GM20431 (cell line): ENCODE measurements around the gene SYP.
"Not testable (repeated sequence)": the region's sequence is repeated elsewhere in the genome, so short reads cannot be mapped to it uniquely, and the experiment has no call there.

Source experiments
- in situ Hi-C: fragments of 300-500 bp; cut with MseI, MboI; formaldehyde crosslinking; loops from one replicate; pipeline ENCODE4 v1.15.0; 2020; ENCODE audit warnings: low sequenced_read_pairs; ENCODE audit not compliant: unreplicated experiment

Gene SYP

DNA sequence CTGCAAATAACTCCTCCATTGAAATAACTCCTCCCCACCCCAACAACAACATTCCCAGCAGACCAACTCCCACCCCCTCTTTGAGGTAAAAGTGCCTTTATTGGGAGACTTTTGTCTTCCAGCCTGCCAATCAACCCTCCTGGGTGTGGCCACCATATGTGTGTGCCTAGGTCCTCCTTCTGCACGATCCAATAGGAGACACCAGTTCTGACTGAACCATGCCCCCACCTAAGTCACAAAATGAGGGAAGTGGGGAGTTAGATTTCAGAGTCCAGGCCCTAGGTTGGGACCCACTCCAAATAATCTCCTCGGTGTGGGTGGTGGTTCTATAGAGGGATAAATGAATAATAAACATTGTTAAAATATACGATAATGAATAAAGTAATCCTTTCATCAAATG, 25.3 kb downstream of the SYP start:
- in situ Hi-C loops, result no loop called here

DNA sequence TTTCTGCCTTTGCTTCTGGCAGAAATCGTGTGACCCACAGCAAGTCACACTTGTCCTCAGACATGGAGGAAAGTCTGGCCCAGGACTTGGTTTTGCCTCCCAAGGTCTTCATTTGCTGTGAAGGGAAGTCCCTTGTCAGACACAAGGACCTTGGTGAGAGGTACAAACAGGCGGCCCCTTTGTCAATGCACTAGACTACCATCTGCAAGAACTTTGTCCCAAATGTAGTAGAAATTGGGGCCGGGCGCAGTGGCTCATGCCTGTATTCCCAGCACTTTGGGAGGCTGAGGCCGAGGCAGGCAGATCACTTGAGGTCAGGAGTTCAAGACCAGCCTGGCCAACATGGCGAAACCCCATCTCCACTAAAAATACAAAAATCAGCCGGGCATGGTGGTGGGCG, 26.4 kb downstream of the SYP start:
- in situ Hi-C loops, result not testable (repeated sequence)

DNA sequence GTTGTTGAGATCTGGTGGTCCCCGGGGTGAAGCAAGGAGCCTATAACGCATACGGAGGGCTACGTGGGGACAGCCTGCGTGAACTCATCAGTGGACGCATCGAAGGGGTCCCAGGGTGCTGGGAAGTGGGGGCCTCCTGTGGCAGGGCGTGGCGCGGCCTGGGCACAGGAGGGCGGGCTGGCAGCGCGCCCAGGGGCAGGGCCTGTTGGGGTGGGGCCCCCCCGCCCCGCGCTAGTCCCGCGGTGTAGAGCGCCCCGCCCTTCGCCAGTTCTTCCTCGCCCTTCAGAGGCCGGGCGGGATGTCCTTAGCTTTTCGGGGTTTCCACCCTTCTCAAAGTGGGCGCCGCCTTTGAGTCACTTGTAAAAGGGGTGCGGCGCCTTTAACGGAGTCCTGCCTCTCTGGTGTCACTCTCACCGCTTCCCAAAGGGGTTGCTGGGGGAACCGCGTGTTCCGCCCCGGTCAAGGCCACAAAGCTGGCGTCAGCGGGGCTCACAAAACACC, 27.7 kb downstream of the SYP start:
- in situ Hi-C loops, result no loop called here

DNA sequence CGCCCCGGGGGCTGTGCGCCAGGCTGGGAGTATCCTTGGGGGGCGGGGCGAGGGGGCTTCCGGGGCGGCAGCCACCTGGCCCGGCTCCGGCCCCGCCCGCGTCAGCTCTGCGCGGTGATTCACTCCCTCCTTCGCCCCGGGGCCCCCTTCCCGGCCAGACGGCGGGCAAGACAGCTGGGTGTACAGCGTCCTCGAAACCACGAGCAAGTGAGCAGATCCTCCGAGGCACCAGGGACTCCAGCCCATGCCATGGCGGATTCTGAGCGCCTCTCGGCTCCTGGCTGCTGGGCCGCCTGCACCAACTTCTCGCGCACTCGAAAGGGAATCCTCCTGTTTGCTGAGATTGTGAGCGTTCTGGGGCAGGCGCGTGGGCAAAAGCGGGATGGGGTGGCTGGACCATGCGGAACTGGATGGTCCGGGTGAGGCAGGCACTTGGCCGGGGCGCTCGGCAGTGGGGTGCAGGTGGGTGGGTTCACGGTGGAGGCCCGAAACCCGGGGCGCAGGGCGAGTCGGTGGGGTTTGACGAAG, 28.2 kb downstream of the SYP start, which contains the start of gene PLP2:
Gene PLP2 (plus strand): TSS at position 147 of the 528 bp plus-strand sequence. CDS start 103 bp downstream, at position 250.
- in situ Hi-C loops, result no loop called here

DNA sequence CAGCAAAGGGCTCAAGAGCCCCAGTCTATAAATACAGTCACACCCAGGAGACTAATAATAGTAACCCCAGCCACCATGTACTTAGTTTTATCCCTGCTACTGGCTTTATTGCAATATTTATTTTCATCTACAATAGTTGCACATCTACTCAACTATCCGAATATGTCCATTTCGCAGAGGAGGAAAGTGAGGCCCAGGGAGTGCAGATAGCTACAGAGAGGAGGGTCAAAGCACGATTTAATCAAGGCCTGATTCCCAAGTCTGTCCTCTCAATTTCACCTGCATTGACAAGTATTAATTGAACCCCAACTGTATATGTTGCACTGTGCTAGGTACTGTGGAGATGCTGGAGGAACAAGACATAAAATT, 32.3 kb downstream of the SYP start:
- in situ Hi-C loops, result no loop called here

DNA sequence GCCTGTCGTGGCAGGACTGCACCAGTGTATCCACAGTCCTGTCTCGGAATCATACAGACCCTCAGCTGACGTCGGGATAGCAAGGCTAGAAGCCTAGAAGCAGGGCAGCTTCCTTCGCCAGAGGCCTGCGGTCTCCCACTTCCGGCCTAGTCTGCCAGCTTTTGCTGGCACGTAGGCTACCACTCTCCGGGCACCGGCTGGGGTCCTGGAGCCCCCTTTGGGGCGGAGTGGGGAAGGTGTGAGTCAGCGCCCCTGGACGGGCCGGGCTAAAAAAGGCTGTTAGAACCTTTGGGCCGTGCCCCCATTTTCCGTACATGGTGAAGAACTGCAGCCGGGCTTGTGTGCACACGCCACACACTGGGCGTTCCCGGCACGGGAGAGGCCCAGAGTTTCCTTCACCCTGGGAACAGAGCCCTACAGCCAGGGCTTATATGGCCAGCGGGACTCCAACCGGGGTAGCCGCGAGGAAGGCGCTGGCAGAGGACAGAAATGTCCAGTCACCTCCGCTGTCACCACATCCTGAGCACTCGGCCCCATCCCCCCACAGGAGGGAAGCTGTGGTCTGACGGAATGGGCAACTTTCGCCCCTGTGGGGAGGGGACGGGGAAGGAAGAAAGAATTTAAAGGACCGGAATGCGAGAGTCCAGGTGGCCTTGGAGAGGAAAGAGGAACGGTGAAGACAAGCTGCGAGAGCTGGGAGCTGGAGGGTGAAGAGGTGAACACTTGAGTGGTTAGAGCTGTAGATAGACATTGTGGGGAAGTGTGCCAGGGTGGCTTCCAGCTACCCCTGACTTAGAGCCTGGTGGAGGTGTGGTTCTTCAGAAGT, 32.9 kb downstream of the SYP start:
- in situ Hi-C loops, result no loop called here

DNA sequence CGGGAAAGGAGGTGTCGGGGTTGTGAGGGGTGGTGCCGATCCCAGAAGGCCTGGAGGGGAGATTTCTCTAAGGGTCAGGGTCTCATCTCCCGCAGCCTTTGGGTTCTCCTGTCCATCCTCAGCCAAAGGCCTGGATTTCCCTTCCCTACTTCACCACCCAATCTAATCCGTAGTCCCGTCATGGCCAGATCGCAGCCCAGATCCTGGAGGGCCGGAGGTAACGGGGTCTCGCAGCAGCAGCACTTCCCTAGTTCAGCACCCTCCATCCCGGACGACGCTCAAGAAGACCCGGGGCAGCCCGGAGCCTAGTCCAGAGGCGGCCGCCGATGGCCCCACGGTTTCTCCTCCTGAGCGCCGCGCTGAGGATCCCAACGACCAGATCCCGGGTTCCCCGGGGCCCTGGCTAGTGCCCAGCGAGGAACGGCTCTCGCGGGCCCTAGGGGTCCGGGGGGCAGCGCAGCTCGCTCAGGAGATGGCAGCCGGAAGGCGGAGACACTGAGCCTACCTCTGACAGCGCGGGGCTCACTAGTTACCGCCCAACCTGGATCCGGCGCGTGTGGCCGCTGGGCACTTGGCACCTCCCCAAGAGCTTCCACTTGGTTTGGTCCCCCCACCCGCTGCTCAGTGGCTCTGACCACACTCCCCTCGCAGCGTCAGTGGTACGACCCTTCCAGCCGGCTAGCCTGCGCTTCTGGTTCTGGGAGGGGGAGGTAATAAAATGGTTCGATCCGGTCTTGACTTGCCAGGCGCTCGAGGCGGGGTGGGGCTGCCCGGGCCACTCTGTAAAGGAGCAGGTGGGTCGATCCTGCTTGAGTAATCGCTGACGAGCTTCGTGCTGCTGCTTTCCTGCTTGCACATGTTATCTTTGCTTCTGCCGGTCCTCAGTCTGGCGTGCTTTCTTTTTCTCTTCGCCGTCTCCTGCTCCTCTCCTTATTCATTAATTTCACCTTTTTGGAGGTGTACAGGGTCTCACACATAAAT, 33.8 kb downstream of the SYP start:
- in situ Hi-C loops, result no loop called here

DNA sequence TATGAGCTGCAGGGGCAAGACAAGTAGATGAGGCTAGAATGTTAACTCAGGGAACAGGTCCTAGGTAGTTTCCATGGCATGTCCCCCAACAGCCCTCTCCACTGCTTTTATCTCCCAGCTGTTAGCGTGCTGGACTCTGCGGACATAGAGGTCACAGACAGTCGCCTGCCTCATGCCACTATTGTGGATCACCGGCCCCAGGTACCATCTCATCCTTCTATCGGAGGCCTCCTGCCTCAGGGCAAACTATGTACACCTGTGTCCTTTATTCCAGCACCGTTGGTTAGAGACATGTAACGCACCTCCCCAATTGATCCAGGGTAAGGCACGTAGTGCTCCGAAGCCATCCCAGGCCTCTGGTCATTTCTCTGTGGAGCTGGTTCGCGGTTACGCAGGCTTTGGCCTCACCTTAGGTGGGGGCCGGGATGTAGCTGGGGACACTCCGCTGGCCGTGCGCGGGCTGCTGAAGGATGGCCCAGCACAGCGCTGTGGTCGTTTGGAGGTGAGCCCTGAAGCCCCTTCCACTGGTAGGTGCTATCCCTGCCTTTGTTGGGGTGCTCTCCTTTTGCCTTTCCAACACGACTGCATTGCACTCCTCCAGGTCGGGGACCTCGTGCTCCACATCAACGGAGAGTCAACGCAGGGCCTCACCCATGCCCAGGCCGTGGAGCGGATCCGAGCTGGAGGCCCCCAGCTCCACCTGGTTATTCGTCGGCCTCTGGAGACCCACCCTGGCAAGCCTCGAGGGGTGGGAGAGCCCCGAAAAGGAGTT, 35.2 kb downstream of the SYP start:
- in situ Hi-C loops, result no loop called here

DNA sequence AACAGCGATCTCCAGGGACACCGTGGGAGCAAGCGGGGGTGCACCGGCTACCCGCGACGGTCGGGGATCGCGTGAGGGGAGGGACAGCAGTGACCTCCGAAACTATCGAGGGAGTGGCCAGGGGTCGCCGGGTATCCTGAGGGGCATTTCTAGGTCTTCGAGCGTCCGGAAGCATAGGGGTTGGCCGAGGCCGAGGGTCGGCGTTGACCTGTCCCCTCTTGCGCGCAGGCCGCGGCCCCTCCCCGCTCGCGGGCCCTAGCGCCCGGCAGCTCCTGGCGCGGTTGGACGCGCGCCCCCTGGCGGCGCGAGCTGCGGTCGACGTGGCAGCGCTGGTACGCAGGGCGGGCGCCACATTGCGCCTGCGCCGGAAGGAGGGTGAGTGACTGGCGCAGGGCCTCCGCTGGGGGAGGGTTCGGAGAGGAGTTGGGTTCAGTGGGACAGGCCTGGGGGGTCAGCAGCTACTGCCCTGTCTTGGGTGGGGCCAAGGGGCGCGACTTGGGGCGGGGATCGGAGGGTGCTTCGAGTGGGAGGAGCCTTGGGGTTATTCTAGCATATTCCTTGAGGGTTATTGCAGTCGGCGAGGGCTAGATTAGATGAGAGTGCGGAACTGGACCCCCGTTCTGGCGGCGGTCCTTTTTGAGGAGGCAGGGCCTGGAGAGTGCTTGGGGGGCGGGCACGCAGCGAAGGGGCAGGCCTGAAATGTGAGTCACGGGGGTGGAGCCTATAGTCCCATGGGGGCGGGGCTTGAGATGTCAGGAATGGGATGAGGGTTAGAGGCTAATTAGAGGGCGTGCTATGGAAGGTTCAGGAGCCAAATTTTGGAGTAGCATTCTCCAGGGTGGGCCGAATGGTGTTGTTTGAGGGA, 36.2 kb downstream of the SYP start:
- in situ Hi-C loops, result no loop called here

DNA sequence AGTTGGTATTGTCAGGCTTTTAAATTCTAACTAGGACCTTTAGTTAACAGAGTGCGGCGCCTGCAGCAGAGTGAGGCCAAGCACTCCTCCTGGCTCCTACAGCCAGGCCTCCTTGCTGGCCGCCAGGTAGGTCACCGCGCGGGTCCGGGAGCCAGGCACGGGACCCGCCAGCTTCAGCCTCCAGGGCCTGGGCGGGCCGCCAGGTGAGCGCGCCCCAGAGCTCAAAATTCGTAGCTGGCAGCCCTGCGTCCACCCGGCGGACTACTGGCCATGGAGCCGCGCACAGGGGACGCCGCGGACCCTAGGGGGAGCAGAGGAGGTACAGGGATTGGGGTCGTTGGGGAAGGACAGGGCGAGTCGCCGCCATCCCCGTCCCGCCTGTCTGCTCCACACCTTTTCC, 37.4 kb downstream of the SYP start, which contains the start of gene MAGIX:
Gene MAGIX (plus strand): TSS at position 139 of the 400 bp plus-strand sequence. CDS start 132 bp downstream, at position 271.
- in situ Hi-C loops, result no loop called here

DNA sequence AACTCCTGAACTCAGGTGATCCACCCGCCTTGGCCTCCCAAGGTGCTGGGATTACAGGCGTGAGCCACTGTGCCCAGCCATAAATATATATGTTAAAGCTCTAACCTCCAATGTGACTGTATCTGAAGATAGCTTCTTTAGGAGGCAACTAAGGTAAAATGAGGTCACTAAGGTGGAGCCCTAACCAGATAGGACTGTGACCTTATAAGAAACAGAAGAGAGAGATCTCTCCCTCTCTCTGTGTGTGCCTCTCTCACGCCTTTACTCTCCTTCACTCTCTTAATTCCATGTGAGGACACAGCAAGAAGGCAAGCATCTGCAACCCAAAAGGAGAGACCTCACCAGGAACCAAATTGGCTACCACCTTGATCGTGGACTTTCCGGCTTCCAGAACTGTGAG, 38.4 kb downstream of the SYP start:
- in situ Hi-C loops, result no loop called here

DNA sequence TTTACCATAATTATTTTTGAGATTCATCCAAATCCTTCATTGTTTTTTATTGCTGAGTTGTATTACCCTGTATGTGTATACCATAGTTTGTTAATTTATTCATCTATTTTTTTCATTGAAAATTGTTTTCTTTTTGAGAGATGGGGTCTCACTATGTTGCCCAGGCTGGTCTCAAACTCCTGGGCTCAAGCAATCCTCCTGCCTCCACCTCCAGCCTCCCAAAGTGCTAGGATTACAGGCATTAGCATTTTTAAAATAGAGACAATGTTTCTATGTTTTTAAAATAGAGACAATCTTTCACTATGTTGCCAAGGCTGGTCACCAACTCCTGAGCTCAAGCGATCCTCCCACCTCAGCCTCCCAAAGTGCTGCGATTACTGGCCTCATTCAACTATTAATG, 39.1 kb downstream of the SYP start:
- in situ Hi-C loops, result no loop called here

DNA sequence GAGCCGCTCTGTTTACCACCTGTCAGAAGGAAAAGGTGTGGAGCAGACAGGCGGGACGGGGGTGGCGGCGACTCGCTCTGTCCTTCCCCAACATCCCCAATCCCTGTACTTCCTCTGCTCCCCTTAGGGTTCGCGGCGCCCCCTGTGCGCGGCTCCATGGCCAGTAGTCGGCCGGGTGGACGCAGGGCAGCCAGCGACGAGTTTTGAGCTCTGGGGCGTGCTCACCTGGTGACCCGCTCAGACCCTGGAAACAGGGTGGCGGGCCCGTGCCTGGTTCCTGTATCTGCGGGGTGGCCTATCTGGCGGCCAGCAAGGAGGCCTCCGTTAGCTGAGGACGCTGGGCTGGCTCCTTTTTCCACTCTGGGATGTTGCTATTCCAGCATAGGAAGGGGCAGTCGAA, 42.8 kb downstream of the SYP start:
- in situ Hi-C loops, result no loop called here

DNA sequence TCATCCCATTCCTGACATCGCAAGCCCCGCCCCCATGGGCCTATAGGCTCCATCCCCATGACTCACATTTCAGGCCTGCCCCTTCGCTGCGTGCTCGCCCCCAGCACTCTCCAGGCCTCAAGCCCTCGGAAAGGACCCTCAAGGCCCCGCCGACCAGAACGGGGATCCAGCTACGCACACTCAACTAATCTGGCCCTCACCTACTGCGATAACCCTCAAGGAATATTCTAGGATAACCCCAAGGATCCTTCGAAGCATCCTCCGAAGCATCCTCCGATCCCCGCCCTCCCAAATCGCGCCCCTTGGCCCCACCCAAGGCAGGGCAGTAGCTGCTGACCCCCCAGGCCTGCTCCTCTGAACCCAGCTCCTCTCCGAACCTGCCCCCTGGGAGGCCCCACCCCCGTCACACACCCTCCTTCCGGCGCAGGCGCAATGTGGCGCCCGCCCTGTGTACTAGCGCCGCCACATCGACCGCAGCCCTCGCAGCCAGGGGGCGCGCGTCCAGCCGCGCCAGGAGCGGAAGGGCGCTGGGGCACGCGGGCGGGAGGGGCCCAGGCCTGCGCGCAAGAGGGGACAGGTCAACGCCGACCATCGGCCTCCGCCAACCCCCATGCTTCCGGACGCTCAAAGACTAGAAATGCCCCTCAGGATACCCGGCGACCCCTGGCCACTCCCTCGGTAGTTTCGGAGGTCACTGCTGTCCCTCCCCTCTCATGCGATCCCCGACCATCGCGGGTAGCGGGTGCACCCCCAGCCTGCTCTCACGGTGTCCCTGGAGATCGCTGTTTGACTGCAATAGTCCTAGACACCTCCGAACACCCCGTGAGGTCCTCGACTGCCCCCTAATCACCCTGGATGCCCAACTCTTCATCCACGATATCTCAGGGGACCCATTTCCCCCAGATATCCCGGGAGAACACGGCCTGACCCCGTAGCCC, 43.8 kb downstream of the SYP start:
- in situ Hi-C loops, result no loop called here

DNA sequence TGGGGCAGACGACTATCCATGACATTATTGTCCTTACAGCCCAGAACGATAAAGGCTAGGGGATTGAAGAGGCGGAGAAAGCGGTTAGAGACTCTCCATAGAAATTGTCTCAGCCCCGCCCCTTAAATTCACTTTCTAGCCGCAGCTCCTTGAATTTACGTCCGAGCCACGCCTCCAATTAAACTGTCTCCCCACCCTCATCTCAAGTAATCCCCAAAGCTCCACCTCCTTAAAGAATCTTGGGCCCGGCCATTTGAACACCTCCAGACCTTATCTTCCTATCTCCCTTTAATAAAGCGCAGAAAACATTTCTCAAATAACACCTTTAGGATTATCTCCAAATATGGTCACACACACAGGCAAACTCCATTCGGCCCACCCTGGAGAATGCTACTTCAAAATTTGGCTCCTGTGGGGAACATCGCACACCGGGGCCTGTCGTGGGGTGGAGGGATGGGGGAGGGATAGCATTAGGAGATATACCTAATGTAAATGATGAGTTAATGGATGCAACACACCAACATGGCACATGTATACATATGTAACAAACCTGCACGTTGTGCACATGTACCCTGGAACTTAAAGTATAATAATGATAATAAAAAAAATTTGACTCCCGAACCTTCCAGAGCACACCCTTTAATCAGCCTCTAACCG, 44.6 kb downstream of the SYP start:
- in situ Hi-C loops, result no loop called here

DNA sequence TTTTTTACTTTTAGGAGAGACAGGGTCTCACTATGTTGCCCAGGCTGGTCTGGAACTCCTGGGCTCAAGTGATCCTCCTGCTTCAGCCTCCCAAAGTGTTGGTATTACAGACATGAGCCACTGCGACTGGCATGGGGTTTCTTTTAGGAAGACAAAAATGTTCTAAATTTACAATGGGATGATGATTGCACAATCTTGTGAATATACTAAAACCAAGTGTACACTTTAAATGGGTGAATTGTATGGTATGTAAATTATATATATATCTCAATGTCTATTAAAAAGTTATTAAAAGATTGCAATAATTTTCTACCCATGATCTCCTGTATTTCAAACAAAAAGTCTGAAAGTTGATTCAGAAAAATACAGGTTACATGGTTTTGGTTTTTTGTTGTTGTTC, 46.5 kb downstream of the SYP start:
- in situ Hi-C loops, result no loop called here

DNA sequence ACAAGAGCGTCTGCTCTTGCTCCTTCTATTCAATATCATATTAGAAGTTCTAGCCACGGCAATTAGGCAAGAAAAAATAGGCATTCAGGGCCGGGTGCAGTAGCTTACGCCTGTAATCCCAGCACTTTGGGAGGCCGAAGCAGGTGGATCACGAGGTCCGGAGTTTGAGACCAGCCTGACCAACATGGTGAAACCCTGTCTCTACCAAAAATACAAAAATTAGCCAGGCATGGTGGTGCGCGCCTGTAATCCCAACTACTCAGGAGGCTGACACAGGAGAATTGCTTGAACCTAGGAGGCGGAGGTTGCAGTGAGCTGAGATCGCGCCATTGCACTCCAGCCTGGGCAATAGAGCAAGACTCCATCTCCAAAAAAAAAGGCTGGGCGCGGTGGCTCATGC, 50.7 kb downstream of the SYP start:
- in situ Hi-C loops, result not testable (repeated sequence)
